WERI-Rb-1 (cell line): ENCODE measurements around the gene GNB5.
"Not testable (repeated sequence)": the region's sequence is repeated elsewhere in the genome, so short reads cannot be mapped to it uniquely, and the experiment has no call there.

Experiments used
- DNase-seq: peaks from one replicate; pipeline ENCODE4 v3.0.0-alpha.2; 2020
- H3K27ac ChIP-seq: fragments of 250-450 bp; sonication (Bioruptor Pico); 2 replicates; pipeline ENCODE4 v1.5.1; 2020; ENCODE audit warnings: mild to moderate bottlenecking, moderate library complexity
- H3K27me3 ChIP-seq: fragments of 250-450 bp; sonication (Bioruptor Pico); 2 replicates; pipeline ENCODE4 v1.5.1; 2021; ENCODE audit warnings: mild to moderate bottlenecking, low read depth, moderate library complexity; ENCODE audit not compliant: insufficient read depth, severe bottlenecking
- H3K36me3 ChIP-seq: fragments of 250-450 bp; sonication (Bioruptor Pico); 2 replicates; pipeline ENCODE4 v1.5.1; 2020; ENCODE audit warnings: mild to moderate bottlenecking, moderate library complexity
- H3K4me3 ChIP-seq: 2 replicates; pipeline ENCODE4 v1.5.1; 2011; ENCODE audit warnings: low read depth, mild to moderate bottlenecking, control low read depth, low read length
- H3K9me3 ChIP-seq: fragments of 250-450 bp; sonication (Bioruptor Pico); 2 replicates; pipeline ENCODE4 v1.5.1; 2021; ENCODE audit warnings: mild to moderate bottlenecking, moderate library complexity; ENCODE audit not compliant: severe bottlenecking
- TF ChIP-seq, protein P1 (sequence below): IDR thresholded peaks from 2 replicates; pipeline ENCODE4 v1.5.1; 2011; ENCODE audit warnings: low read depth, mild to moderate bottlenecking, control low read depth, inconsistent platforms, low read length

Gene GNB5

DNA sequence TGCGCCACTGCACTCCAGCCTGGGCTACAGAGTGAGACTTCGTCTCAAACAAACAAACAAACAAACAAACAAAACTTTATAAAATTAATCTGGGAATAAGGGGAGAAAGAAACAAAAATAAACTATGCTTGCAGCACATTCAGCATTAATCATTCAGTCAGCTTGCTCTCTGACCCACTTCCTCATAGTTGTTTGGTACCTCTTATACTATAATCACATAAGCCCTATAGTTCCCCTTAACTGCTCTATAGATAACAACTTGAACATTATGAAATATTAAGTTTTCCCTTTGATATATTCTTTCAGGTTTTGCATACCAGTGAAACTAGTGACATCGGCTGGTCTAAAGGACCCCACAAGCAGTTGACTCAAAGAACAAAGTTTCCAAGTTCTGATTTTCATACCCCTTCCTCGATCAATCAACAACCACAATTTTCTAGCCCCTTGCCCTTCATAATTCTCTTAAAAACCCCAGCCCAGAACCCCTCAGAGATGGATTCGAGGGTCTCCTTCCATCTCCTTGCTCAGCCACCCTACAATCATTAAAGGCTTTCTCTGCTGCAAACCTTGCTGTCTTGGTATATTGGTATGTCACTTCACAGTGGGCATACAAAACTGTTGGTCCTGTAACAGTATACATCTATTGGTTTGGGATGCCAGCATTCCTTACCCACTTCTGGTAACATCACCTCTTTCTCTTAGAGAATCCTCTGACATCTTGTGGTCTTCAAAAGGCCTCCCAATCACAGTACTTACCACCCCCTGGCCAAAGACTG, 105.0 kb downstream of the GNB5 start:
- Histone ChIP-seq H3K27ac (no peak overlapping the region), H3K9me3 (peaks cover 2% of the 10 kb centered on the region), H3K4me3 (no peak overlapping the region), H3K27me3 (no peaks in the 10 kb centered on the region), H3K36me3 (no peaks in the 10 kb centered on the region)
- no peak for DNase-seq
- TF ChIP-seq, protein P1, sequence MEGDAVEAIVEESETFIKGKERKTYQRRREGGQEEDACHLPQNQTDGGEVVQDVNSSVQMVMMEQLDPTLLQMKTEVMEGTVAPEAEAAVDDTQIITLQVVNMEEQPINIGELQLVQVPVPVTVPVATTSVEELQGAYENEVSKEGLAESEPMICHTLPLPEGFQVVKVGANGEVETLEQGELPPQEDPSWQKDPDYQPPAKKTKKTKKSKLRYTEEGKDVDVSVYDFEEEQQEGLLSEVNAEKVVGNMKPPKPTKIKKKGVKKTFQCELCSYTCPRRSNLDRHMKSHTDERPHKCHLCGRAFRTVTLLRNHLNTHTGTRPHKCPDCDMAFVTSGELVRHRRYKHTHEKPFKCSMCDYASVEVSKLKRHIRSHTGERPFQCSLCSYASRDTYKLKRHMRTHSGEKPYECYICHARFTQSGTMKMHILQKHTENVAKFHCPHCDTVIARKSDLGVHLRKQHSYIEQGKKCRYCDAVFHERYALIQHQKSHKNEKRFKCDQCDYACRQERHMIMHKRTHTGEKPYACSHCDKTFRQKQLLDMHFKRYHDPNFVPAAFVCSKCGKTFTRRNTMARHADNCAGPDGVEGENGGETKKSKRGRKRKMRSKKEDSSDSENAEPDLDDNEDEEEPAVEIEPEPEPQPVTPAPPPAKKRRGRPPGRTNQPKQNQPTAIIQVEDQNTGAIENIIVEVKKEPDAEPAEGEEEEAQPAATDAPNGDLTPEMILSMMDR, result no peak

DNA sequence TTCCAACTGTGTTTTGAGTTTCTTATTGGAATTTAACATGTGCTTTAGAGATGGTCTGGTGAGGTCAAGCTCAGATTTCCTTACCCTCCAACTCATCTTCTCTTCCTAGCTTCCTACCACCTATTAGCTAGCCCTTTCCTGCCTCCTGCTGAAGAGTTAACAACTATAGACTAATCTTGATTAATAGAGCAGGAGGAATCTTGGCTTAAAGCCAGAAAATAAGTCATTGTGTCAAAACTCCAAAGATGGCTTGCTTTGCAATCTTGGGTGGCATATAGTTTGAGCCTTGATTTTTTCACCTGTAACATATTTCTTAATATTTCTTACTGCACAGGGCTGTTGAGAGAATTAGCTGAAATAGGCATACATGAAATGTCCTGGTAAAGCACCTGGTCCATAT, 105.9 kb downstream of the GNB5 start:
- TF ChIP-seq, protein P1, result no peak
- Histone ChIP-seq H3K9me3 (peaks cover 2% of the 10 kb centered on the region), H3K27me3 (no peaks in the 10 kb centered on the region), H3K36me3 (no peaks in the 10 kb centered on the region), H3K27ac (no peak overlapping the region), H3K4me3 (no peak overlapping the region)
- no peak for DNase-seq

DNA sequence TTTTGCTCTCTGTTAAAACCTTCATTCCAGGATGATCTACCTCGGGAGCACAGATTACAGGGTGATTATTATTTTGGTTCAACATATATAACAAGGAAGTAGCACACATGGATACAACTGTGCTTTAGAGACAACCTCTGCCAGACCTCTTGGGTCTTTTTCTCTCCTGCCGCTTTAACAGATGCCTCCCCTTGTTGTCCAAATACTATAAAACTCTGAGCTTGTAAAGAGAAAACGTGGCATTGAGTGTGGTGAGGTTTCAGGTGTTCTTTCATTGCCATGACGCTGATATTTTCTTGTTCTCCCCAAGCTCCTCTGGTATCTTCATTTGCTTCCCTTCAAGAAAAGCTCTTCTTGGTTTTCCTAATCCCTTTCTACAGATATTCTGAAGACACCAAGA, 107.6 kb downstream of the GNB5 start:
- H3K9me3 ChIP-seq, result peaks cover 2% of the 10 kb centered on the region
- TF ChIP-seq, protein P1, result no peak
- H3K36me3 ChIP-seq, result no peaks in the 10 kb centered on the region
- H3K4me3 ChIP-seq, result no peak overlapping the region
- H3K27me3 ChIP-seq, result no peaks in the 10 kb centered on the region
- no peak for DNase-seq
- no peak overlapping the region for H3K27ac ChIP-seq

DNA sequence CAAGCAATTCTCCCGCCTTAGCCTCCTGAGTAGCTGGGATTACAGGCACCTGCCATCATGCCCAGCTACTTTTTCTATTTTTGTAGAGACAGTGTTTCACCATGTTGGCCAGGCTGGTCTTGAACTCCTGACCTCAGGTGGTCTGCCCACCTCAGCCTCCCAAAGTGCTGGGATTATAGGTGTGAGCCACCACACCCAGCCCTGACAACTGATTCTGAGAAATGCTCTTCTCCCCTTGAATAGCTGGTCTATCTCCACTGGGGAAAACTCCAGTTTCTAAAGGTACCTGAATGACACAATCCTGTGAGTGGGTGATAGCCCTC, 108.2 kb downstream of the GNB5 start:
- H3K27ac ChIP-seq, H3K9me3 ChIP-seq, H3K36me3 ChIP-seq, H3K27me3 ChIP-seq, H3K4me3 ChIP-seq, DNase-seq: not testable (repeated sequence)

DNA sequence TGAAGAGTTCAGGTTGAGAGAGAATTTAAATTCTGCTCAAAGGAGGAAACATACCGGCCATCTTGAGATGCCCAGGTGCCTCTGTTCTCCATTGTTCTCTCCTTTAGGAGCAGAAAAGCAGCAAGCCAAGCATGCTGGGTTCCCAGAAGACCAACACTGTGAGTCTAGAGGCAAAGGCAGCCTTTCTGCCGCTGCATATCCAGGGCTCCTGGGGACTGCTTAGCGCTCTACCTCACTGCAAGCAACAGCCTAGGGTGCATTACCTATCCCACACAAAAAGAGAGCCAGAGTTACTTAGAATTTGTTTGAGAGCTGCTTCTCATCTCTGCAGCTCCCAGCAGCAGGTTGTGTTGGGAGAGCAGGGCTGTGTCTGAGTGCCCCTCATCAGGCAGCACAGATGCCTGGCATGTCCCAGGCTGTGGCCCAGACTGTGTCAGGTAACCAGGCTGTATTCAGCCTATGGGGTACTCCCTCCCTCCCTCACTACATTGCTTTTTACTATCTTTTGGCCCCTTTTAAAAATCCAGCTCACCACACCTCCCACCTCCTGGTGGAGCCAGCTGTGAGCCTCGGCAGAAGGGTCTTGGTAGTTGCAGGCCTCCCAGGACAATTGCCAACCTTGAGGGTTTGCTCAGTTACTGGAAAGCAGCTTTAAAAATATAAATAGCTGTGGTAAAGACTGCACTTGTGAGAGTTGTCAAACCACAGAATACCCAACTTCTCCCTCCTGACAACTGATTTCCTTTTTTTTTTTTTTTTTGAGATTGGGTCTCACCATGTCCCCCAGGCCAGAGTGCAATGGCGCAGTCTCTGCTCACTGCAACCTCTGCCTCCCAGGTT, 108.8 kb downstream of the GNB5 start:
- H3K27ac ChIP-seq, result no peak overlapping the region
- no peak overlapping the region for H3K4me3 ChIP-seq
- TF ChIP-seq, protein P1, result no peak
- H3K9me3 ChIP-seq, result peaks cover 2% of the 10 kb centered on the region
- no peaks in the 10 kb centered on the region for H3K36me3 ChIP-seq
- DNase-seq, result no peak
- H3K27me3 ChIP-seq, result no peaks in the 10 kb centered on the region

DNA sequence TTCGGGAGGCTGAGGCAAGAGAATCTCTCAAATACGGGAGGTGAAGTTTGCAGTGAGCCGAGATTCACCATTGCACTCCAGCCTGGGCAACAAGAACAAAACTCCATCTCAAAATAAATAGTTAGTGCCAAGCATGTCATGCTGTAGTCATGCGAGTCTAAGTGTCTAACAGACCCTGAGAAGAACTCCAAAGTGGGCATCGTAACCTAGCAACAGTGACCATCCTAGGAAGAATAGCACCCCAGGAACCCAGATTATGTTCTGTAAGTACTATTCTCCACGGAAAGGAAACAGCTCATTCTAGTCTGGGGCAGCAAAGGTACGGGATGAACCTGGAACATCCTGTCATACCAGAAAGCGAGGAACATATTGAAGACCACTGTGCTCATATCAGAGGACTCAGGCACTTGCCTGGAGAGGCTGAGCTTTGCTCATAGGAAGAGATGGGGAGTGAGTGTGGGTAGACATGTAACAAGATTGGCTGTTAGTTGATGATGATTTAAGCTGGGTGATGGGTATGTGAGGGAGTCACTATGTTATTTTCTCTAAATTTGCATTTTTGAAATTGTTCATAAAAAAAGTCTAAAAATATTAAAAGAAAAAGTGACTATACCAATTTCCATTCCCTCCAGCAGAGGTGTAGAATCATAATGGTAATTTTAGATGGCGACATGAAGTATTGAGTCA, 110.3 kb downstream of the GNB5 start:
- Histone ChIP-seq H3K36me3 (no peaks in the 10 kb centered on the region), H3K4me3 (no peak overlapping the region), H3K27ac (no peak overlapping the region), H3K27me3 (no peaks in the 10 kb centered on the region), H3K9me3 (no peaks in the 10 kb centered on the region)
- DNase-seq, result no peak
- TF ChIP-seq, protein P1, result no peak
